ENCODE results near the gene SCYGR1.

- peak; percentile 66 for TF ChIP-seq CTCF (IDR thresholded peaks at IDR 0.05; ENCODE audit: low read depth, low read length, poor library complexity, severe bottlenecking)
- no peak for TF ChIP-seq EZH2phosphoT487 (IDR thresholded peaks at IDR 0.05; ENCODE audit: borderline replicate concordance, low read length)
Observed at GRCh38 chr2:227406177-227407031, 18.7 kb upstream of the SCYGR1 start.

All from DOHH2 (cell line).